ENCODE data around the gene RASGRP2. TPM values are rescaled to one million over a fixed set of nuclear protein-coding genes. Genes with fewer than 3 reads are reported as not detected.

The RASGRP2 gene
- total and polyA plus RNA-seq, 9 donors, result 2.1 to 18.9 (median 7.6) TPM

Other genes starting within 250 kb of the RASGRP2 start
- under 1 TPM in 5 of 7 donors, not detected in 2; 0.12 to 0.65 (median 0.15) TPM for gene SLC22A11, start 188.2 kb downstream of the RASGRP2 start, total RNA-seq
- under 1 TPM in 1 of 2 donors, not detected in 1; 0.13 TPM for gene SLC22A11, start 188.2 kb downstream of the RASGRP2 start, polyA plus RNA-seq
- not detected for gene SLC22A12, start 152.9 kb downstream of the RASGRP2 start, total RNA-seq
- not detected for gene SLC22A12, start 152.9 kb downstream of the RASGRP2 start, polyA plus RNA-seq
- 10 to 100 TPM in 5 of 7 donors, 1 to 10 TPM in 2; 7.0 to 64.1 (median 19.7) TPM for gene NRXN2, start 20.9 kb downstream of the RASGRP2 start, total RNA-seq
- 10 to 100 TPM in 1 of 2 donors, 1 to 10 TPM in 1; 6.4 to 21.5 TPM for gene NRXN2, start 20.9 kb downstream of the RASGRP2 start, polyA plus RNA-seq
- 10 to 100 TPM in 1 of 7 donors, 1 to 10 TPM in 5, under 1 TPM in 1; 0.24 to 12.0 (median 3.1) TPM for gene PYGM, start 15.8 kb upstream of the RASGRP2 start, total RNA-seq
- gene PYGM, start 15.8 kb upstream of the RASGRP2 start, polyA plus RNA-seq, result 1 to 10 TPM; 1.9 to 6.7 TPM
- 100 to 1,000 TPM; 231 to 380 (median 306) TPM for gene SF1, start 34.4 kb upstream of the RASGRP2 start, total RNA-seq
- gene SF1, start 34.4 kb upstream of the RASGRP2 start, polyA plus RNA-seq, result 100 to 1,000 TPM; 131 to 388 TPM
- gene MAP4K2, start 59.1 kb upstream of the RASGRP2 start, total RNA-seq, result 10 to 100 TPM in 5 of 7 donors, 1 to 10 TPM in 2; 5.6 to 15.5 (median 13.0) TPM
- 1 to 10 TPM; 2.3 to 9.9 TPM for gene MAP4K2, start 59.1 kb upstream of the RASGRP2 start, polyA plus RNA-seq
- gene MEN1, start 66.4 kb upstream of the RASGRP2 start, total RNA-seq, result 10 to 100 TPM; 17.5 to 28.6 (median 22.6) TPM
- 10 to 100 TPM; 14.4 to 20.4 TPM for gene MEN1, start 66.4 kb upstream of the RASGRP2 start, polyA plus RNA-seq
- 1 to 10 TPM; 2.6 to 9.5 (median 4.0) TPM for gene CDC42BPG, start 100.5 kb upstream of the RASGRP2 start, total RNA-seq
- 1 to 10 TPM in 1 of 2 donors, under 1 TPM in 1; 0.35 to 1.9 TPM for gene CDC42BPG, start 100.5 kb upstream of the RASGRP2 start, polyA plus RNA-seq
- gene EHD1, start 134.5 kb upstream of the RASGRP2 start, total RNA-seq, result 10 to 100 TPM; 14.3 to 87.8 (median 42.2) TPM
- 10 to 100 TPM; 14.5 to 14.8 TPM for gene EHD1, start 134.5 kb upstream of the RASGRP2 start, polyA plus RNA-seq
- gene ATG2A, start 173.1 kb upstream of the RASGRP2 start, total RNA-seq, result 10 to 100 TPM; 22.2 to 40.1 (median 30.4) TPM
- gene ATG2A, start 173.1 kb upstream of the RASGRP2 start, polyA plus RNA-seq, result 10 to 100 TPM in 1 of 2 donors, 1 to 10 TPM in 1; 2.2 to 23.4 TPM
- 10 to 100 TPM in 5 of 7 donors, 1 to 10 TPM in 2; 9.0 to 12.8 (median 12.2) TPM for gene PPP2R5B, start 180.5 kb upstream of the RASGRP2 start, total RNA-seq
- 10 to 100 TPM in 1 of 2 donors, 1 to 10 TPM in 1; 8.0 to 16.2 TPM for gene PPP2R5B, start 180.5 kb upstream of the RASGRP2 start, polyA plus RNA-seq
- gene GPHA2, start 191.8 kb upstream of the RASGRP2 start, total RNA-seq, result 1 to 10 TPM in 3 of 7 donors, under 1 TPM in 3, not detected in 1; 0.45 to 1.6 (median 0.88) TPM
- gene GPHA2, start 191.8 kb upstream of the RASGRP2 start, polyA plus RNA-seq, result under 1 TPM in 1 of 2 donors, not detected in 1; 0.58 TPM
- under 1 TPM in 1 of 7 donors, not detected in 6; 0.46 TPM for gene MAJIN, start 228.0 kb upstream of the RASGRP2 start, total RNA-seq
- not detected for gene MAJIN, start 228.0 kb upstream of the RASGRP2 start, polyA plus RNA-seq